DMS153 treated with DMSO at 0.1 percent for 48 hours (cell line): ENCODE data around the gene ZNF558.
"Not testable (repeated sequence)": the region's sequence is repeated elsewhere in the genome, so short reads cannot be mapped to it uniquely, and the experiment has no call there.

Experiments used
- DNase-seq: peaks from one replicate; lab custom pipeline; 2025; ENCODE audit not compliant: unreplicated experiment; lab: John Stamatoyannopoulos, UW

The ZNF558 gene

GRCh38 chr19:8806661-8807060 lies 25.4 kb downstream of the ZNF558 start:
- DNase-seq = no peak

GRCh38 chr19:8794823-8795222 lies 37.3 kb downstream of the ZNF558 start:
- DNase-seq = no peak

GRCh38 chr19:8773587-8773986 lies 58.5 kb downstream of the ZNF558 start:
- not testable (repeated sequence) for DNase-seq

GRCh38 chr19:8769265-8769664 lies 62.8 kb downstream of the ZNF558 start:
- DNase-seq = not testable (repeated sequence)

DNA sequence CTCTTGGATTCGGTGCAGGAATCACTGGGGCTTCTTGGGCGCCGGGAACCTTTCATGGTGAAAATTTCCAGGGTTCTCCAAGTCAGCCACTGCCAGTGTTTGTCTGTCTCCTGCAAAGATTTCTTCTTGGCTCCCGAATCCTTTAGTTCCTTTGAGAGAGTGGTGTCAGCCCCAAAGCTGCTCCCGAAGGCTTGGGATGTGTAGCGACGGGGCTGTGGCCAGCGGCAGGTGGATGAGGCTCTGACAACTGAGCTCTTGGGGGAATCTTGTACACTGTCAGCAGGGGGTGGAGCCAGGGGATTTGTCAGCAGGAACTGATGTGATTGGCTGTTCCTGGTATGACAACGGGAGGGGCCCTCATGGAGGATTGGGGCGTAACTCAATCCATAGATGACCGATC lies 64.8 kb downstream of the ZNF558 start:
- not testable (repeated sequence) for DNase-seq
